Measurements from ENCODE around the gene C1orf210. TPM values are rescaled to one million over a fixed set of nuclear protein-coding genes. Genes with fewer than 3 reads are reported as not detected.

The C1orf210 gene
- polyA plus RNA-seq, 2 of the 4 experiments (the other 2 are of a cell fraction), result not detected

GRCh38 chr1:43238991-43239469, 46.4 kb downstream of the C1orf210 start:
- H3K4me2 ChIP-seq, result no peak overlapping the region
- CTCF ChIA-PET, result interaction anchor here (0.8 to 2.2 kb wide), 8 partner anchors 12 to 341 kb away, joined by 3 to 6 read pairs (median 4); no protein-coding TSS in a partner anchor
- ATAC-seq (no peak), DNase-seq (ENCODE audit: low read depth in 1 of 2, low spot score in 1 of 2) (no peak), FAIRE-seq (no peak)
- WGBS (ENCODE audit: missing lambda C conversion rate), result 83% methylated on average over 3 of the region's 3 CpGs
- TF ChIP-seq SREBF2 (IDR thresholded peaks at IDR 0.05), result no peak
- TF ChIP-seq MAZ (IDR thresholded peaks at IDR 0.05; ENCODE audit: borderline replicate concordance, low read depth, low read length), result no peak
- TF ChIP-seq HDAC2 (IDR thresholded peaks at IDR 0.05), result no peak
- no peaks in the 10 kb centered on the region for H3K9me3 ChIP-seq
- no peaks in the 10 kb centered on the region for H3K4me1 ChIP-seq
- POLR2A ChIA-PET, result no interaction called here
- no peak overlapping the region for H3K27ac ChIP-seq
- H3K4me3 ChIP-seq, result no peak overlapping the region

- ChIA-PET POLR2A (no interaction called here), CTCF (interaction anchor here (0.8 to 2.2 kb wide), 7 partner anchors 11 to 342 kb away, joined by 3 to 6 read pairs (median 3); no protein-coding TSS in a partner anchor)
- WGBS (ENCODE audit: missing lambda C conversion rate), result 8% methylated on average over 4 of the region's 5 CpGs
- Histone ChIP-seq H3K4me2 (no peak overlapping the region), H3K4me3 (no peak overlapping the region), H3K9me3 (no peaks in the 10 kb centered on the region), H3K27ac (no peak overlapping the region), H3K4me1 (no peaks in the 10 kb centered on the region)
- ATAC-seq, result peak; percentile 80 to 91; a peak in 5 of 6 replicates
- TF ChIP-seq FOSL2 (IDR thresholded peaks at IDR 0.05) (no peak), FOSL2 (CRISPR knock-in tag; IDR thresholded peaks at IDR 0.05) (no peak), PHF8 (IDR thresholded peaks at IDR 0.05; ENCODE audit: borderline replicate concordance, low read depth) (no peak), CBX8 (IDR thresholded peaks at IDR 0.05) (no peak), RAD21 (conservative IDR thresholded peaks at IDR 0.05 in 1 of 2, IDR thresholded peaks at IDR 0.05 in 1 of 2) (peak; percentile 61 to 81), BHLHE40 (IDR thresholded peaks at IDR 0.05; ENCODE audit: low read depth, low read length) (no peak), CTCF (IDR thresholded peaks at IDR 0.05) (peak; percentile 44), SMC3 (IDR thresholded peaks at IDR 0.05) (peak; percentile 57)
- no peak for FAIRE-seq
- peak; percentile 40 to 58 for DNase-seq (ENCODE audit: low read depth in 1 of 2, low spot score in 1 of 2)
Measured at GRCh38 chr1:43238085-43238484, 47.3 kb downstream of the C1orf210 start.

- FAIRE-seq (no peak), ATAC-seq (no peak), DNase-seq (ENCODE audit: low read depth in 1 of 2, low spot score in 1 of 2) (no peak)
- POLR2A ChIA-PET, result no interaction called here
- H3K4me3 ChIP-seq, result no peak overlapping the region
- CTCF ChIA-PET, result interaction anchor here (0.8 to 2.2 kb wide), 3 partner anchors 9 to 177 kb away, joined by 3 to 4 read pairs (median 4); partner anchors contain the start of gene CDC20
- TF ChIP-seq HOXA7 (CRISPR knock-in tag; IDR thresholded peaks at IDR 0.05), result no peak
- no peak for TF ChIP-seq REST (IDR thresholded peaks at IDR 0.05)
- no peak for TF ChIP-seq SREBF2 (IDR thresholded peaks at IDR 0.05)
- TF ChIP-seq ZFP36 (IDR thresholded peaks at IDR 0.05; ENCODE audit: borderline replicate concordance, partially characterized antibody), result no peak
- TF ChIP-seq FOXS1 (CRISPR knock-in tag; IDR thresholded peaks at IDR 0.05), result no peak
- TF ChIP-seq ESRRA (IDR thresholded peaks at IDR 0.05; ENCODE audit: borderline replicate concordance, low read length), result no peak
- no peak for TF ChIP-seq FOSL2 (IDR thresholded peaks at IDR 0.05)
- TF ChIP-seq FOSL2 (CRISPR knock-in tag; IDR thresholded peaks at IDR 0.05), result no peak
- no peak for TF ChIP-seq CEBPB (IDR thresholded peaks at IDR 0.05)
- no peak for TF ChIP-seq BHLHE40 (IDR thresholded peaks at IDR 0.05; ENCODE audit: low read depth, low read length)
- no peak for TF ChIP-seq RAD21 (conservative IDR thresholded peaks at IDR 0.05 in 1 of 2, IDR thresholded peaks at IDR 0.05 in 1 of 2)
- no peak overlapping the region for H3K4me2 ChIP-seq
- 100% methylated on average over 1 of the region's 1 CpG for WGBS (ENCODE audit: missing lambda C conversion rate)
- H3K4me1 ChIP-seq, result peaks cover 5% of the 10 kb centered on the region; the same call in 1 of the 3 replicates
- no peaks in the 10 kb centered on the region for H3K9me3 ChIP-seq
- no peak overlapping the region for H3K27ac ChIP-seq
Measured at GRCh38 chr1:43237121-43237520, 48.3 kb downstream of the C1orf210 start.
